ENCODE results near the gene ABCD1. TPM values are rescaled to one million over a fixed set of nuclear protein-coding genes. Genes with fewer than 3 reads are reported as not detected.
"Not testable (repeated sequence)": the region's sequence is repeated elsewhere in the genome, so short reads cannot be mapped to it uniquely, and the experiment has no call there.

ABCD1 gene
- total RNA-seq, 1 donor from 2014 or later = 15.3 TPM

GRCh38 chrX:153725832-153726285 lies 1.2 kb downstream of the ABCD1 start:
- Histone ChIP-seq H3K27me3 (ENCODE audit: control insufficient read depth, insufficient read depth, low read length) (no peaks in the 10 kb centered on the region), H3K36me3 (ENCODE audit: control insufficient read depth, insufficient read depth, low read length) (no peaks in the 10 kb centered on the region), H3K4me3 (ENCODE audit: low read depth, low read length) (no peak overlapping the region)
- TF ChIP-seq, protein P1, sequence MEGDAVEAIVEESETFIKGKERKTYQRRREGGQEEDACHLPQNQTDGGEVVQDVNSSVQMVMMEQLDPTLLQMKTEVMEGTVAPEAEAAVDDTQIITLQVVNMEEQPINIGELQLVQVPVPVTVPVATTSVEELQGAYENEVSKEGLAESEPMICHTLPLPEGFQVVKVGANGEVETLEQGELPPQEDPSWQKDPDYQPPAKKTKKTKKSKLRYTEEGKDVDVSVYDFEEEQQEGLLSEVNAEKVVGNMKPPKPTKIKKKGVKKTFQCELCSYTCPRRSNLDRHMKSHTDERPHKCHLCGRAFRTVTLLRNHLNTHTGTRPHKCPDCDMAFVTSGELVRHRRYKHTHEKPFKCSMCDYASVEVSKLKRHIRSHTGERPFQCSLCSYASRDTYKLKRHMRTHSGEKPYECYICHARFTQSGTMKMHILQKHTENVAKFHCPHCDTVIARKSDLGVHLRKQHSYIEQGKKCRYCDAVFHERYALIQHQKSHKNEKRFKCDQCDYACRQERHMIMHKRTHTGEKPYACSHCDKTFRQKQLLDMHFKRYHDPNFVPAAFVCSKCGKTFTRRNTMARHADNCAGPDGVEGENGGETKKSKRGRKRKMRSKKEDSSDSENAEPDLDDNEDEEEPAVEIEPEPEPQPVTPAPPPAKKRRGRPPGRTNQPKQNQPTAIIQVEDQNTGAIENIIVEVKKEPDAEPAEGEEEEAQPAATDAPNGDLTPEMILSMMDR (IDR thresholded peaks at IDR 0.05; ENCODE audit: insufficient read depth, low read length, poor library complexity, severe bottlenecking) = no peak
- DNase-seq (ENCODE audit: low read depth) = no peak

- no peaks in the 10 kb centered on the region for H3K36me3 ChIP-seq (ENCODE audit: control insufficient read depth, insufficient read depth, low read length)
- H3K27me3 ChIP-seq (ENCODE audit: control insufficient read depth, insufficient read depth, low read length) = no peaks in the 10 kb centered on the region
- TF ChIP-seq, protein P1 (IDR thresholded peaks at IDR 0.05; ENCODE audit: insufficient read depth, low read length, poor library complexity, severe bottlenecking) = no peak
- DNase-seq (ENCODE audit: low read depth) = no peak
- no peak overlapping the region for H3K4me3 ChIP-seq (ENCODE audit: low read depth, low read length)
Observed at GRCh38 chrX:153726286-153727122, 1.8 kb downstream of the ABCD1 start.

DNA sequence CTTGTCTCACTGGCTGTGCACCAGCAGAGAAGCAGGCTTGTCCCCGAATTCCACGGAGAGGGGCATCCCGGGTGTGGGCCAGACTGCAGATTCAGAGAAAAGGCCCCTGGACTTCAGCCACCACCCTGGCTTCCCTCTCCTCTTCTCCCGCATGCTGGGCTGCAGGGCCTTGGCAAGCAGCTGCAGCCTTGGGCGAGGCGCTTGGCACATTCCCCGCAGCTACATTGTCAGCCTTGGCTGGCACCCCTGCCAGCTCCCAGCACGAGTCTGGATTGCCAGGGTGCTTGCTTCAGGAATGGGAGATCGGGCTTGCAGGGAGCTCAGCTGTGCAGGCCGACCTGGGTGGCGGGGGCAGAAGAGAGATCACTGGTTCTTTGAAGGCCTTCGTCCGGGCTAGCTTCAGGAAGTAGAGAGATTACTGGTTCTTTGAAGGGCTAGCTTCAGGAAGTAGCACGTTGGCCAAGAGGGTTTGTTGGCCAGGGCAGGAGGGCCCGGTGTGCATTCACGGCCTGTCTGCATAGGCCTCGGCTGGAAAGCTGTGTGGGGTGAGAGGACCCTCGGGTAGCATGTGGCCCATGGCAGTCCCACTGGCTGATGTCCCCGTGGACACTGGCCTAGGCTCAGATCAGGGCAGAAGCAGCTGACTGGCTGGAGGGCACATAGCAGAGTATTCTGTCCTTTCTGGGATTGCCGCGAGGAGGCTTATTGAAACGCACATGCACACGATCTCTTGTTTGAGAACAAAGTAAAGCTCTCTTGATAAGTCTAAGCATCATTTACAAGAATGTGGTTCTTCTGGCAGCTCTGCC lies 2.7 kb downstream of the ABCD1 start:
- DNase-seq (ENCODE audit: low read depth) = no peak
- TF ChIP-seq, protein P1 (IDR thresholded peaks at IDR 0.05; ENCODE audit: insufficient read depth, low read length, poor library complexity, severe bottlenecking) = no peak
- H3K27me3 ChIP-seq (ENCODE audit: control insufficient read depth, insufficient read depth, low read length) = no peaks in the 10 kb centered on the region
- H3K4me3 ChIP-seq (ENCODE audit: low read depth, low read length) = no peak overlapping the region
- H3K36me3 ChIP-seq (ENCODE audit: control insufficient read depth, insufficient read depth, low read length) = no peaks in the 10 kb centered on the region

- TF ChIP-seq, protein P1 (IDR thresholded peaks at IDR 0.05; ENCODE audit: insufficient read depth, low read length, poor library complexity, severe bottlenecking) = no peak
- no peak for DNase-seq (ENCODE audit: low read depth)
Observed at GRCh38 chrX:153728095-153728494, 3.4 kb downstream of the ABCD1 start.

DNA sequence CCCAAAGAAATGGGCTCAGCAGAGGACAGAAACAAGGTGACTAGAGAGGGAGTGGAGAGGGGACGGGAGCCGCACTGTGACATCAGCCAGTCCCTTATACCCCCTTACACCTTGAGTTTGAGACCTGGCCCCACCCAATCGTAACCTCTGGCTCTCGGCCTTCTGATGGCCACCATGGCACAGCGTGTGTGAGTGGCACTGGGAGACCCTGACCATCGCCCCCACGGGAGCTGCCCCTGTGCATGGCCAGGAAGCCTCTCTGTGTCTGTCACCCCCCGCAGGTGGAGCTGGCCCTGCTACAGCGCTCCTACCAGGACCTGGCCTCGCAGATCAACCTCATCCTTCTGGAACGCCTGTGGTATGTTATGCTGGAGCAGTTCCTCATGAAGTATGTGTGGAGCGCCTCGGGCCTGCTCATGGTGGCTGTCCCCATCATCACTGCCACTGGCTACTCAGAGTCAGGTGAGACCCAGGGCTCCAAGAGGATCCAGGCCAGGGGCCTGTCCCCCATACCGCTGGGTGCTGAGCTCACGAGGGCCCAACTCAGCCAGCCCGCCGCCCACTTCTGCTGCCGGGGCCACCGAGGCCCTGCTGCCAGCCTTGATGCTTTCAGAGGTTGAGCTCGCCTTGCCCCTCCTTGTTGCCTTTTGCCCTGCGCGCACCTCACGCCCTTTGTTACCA lies 4.4 kb downstream of the ABCD1 start:
- Histone ChIP-seq H3K27me3 (ENCODE audit: control insufficient read depth, insufficient read depth, low read length) (no peaks in the 10 kb centered on the region), H3K36me3 (ENCODE audit: control insufficient read depth, insufficient read depth, low read length) (no peaks in the 10 kb centered on the region), H3K4me3 (ENCODE audit: low read depth, low read length) (no peak overlapping the region)
- no peak for DNase-seq (ENCODE audit: low read depth)
- TF ChIP-seq, protein P1 (IDR thresholded peaks at IDR 0.05; ENCODE audit: insufficient read depth, low read length, poor library complexity, severe bottlenecking) = no peak

More at GRCh38 chrX:153728095-153728494, 3.4 kb downstream of the ABCD1 start:
- Histone ChIP-seq H3K4me3 (ENCODE audit: low read depth, low read length) (no peak overlapping the region), H3K36me3 (ENCODE audit: control insufficient read depth, insufficient read depth, low read length) (no peaks in the 10 kb centered on the region), H3K27me3 (ENCODE audit: control insufficient read depth, insufficient read depth, low read length) (no peaks in the 10 kb centered on the region)

DNA sequence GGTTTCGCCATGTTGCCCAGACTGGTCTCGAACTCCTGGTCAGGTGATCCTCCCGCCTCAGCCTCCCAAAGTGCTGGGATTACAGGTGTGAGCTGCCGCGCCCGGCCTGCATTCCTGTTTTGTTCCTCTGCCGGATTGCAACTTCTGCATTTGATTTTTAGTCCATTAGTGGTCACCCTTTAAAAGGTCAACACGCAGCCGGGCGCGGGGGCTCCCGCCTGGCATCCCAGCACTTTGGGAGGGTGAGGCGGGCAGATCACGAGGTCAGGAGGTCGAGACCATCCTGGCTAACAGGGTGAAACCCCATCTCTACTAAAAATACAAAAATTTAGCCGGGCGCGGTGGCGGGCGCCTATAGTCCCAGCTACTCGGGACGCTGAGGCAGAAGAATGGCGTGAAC lies 5.5 kb downstream of the ABCD1 start:
- not testable (repeated sequence) for H3K36me3 ChIP-seq (ENCODE audit: control insufficient read depth, insufficient read depth, low read length); H3K4me3 ChIP-seq (ENCODE audit: low read depth, low read length); H3K27me3 ChIP-seq (ENCODE audit: control insufficient read depth, insufficient read depth, low read length); DNase-seq (ENCODE audit: low read depth)

Data from kidney epithelial cell (primary cell).